LNCAP (cell line): ENCODE data around the gene ZCCHC10.

Experiments
- TF ChIP-seq, protein P1 (sequence below): fragments of 450-650 bp; IDR thresholded peaks from 2 replicates; pipeline ENCODE4 v1.5.1; 2017; ENCODE audit warnings: mild to moderate bottlenecking

The ZCCHC10 gene

DNA sequence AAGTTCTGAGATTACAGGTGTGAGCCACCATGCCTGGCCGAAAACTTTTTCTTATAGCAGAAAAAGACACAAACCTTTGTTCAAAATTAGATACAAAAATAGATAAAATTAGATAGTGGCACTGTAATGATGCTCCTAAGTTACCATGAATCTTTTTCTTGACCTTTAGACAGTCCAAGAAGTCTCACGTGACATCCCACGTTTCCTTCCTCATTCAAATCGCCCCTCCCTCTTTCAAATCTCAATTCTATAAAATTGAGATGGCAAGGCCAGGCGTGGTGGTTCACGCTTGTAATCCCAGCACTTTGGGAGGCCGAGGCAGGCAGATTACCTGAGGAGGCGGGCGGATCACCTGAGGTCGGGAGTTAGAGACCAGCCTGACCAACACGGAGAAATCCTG, 7.7 kb upstream of the ZCCHC10 start:
- TF ChIP-seq, protein P1, sequence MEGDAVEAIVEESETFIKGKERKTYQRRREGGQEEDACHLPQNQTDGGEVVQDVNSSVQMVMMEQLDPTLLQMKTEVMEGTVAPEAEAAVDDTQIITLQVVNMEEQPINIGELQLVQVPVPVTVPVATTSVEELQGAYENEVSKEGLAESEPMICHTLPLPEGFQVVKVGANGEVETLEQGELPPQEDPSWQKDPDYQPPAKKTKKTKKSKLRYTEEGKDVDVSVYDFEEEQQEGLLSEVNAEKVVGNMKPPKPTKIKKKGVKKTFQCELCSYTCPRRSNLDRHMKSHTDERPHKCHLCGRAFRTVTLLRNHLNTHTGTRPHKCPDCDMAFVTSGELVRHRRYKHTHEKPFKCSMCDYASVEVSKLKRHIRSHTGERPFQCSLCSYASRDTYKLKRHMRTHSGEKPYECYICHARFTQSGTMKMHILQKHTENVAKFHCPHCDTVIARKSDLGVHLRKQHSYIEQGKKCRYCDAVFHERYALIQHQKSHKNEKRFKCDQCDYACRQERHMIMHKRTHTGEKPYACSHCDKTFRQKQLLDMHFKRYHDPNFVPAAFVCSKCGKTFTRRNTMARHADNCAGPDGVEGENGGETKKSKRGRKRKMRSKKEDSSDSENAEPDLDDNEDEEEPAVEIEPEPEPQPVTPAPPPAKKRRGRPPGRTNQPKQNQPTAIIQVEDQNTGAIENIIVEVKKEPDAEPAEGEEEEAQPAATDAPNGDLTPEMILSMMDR, result no peak

DNA sequence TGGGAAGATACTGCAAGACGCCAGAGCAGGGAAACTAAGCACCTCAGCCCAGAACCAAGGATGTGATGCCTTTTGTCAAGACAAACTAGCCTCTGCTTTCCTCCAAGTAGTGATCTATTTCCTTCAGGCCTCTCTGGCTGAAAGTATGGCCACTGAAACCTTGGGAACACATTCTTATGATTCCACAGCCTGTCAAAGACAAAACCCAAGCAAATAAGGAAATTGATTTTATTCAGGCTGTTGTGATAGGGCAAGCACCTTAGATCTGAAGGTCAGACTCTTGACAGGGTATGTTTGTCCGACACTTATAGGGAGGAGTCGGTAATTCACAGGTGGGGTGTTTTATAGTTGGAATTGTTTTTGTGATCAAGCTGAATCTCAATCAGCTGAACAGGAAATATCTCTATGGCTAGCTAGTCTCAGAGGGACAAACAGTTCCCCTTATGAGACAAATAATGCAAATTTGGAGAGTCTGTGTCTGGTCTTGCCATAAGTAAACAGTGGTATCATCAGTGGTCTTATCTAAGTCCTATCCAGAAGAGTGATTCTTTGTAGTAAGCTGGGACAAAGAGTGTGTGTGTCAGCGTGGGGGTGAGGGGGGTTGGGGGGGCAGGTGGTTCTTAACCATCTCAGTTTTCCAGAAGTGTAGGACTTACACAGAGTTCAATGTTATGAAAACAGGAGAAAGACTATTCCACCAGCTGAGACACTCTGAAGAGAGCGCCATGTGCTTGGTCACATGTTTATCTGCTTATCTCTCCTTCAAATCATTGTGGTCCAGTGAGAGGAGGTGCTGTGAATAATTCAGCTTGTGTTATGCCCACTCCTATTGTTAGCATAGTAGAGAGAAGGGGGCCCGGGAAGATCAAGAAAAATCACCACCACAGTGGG, 6.7 kb upstream of the ZCCHC10 start:
- TF ChIP-seq, protein P1, result no peak

DNA sequence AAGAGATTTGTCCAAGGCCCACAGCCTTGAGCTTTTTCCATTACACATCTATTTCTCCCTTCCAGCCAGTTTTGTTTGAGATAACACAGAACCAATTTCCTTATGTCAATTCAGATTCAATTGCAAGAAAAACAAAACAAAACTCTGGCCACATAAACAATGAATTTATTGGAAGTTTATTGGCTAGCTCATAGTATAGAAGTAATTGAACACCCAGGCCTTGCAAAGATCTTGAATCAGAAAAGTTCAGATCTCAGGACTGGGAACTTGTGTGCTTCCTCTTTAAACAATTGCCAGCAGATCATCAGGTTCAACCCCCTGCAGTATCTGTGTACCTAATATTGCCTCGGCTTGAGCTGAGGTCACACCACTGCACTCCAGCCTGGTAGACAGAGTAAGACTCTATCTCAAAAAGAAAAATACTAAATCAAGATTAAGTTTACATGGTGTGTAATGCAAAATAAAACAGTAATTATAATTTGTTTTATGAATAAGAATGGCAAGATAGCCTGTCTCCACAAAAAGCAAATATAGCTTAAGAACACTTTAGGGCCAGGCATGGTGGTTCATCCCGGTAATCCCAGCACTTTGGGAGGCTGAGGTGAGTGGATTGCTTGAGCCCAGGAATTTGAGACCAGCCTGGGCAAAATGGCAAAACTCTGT, 4.1 kb upstream of the ZCCHC10 start:
- TF ChIP-seq, protein P1, result no peak

DNA sequence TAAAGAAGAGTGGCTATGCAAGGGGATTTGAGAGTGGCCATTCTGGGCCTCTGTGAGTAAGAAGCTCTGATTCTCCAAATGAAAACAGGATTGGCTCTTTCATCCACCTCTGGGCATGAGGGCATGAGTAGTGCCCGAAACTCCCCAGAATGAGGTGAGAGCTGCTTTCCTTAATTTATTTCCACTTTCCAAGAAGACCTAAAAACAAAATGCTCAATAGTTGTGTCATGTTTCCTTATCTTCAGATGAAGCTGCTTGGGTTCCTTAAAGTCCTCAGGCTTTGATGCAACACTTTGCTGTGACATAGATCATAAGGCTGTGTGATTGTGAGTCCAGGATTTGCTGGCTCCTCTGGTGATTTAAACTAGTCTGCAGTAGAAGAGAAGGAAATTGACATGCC, 3.1 kb upstream of the ZCCHC10 start:
- TF ChIP-seq, protein P1, result no peak

DNA sequence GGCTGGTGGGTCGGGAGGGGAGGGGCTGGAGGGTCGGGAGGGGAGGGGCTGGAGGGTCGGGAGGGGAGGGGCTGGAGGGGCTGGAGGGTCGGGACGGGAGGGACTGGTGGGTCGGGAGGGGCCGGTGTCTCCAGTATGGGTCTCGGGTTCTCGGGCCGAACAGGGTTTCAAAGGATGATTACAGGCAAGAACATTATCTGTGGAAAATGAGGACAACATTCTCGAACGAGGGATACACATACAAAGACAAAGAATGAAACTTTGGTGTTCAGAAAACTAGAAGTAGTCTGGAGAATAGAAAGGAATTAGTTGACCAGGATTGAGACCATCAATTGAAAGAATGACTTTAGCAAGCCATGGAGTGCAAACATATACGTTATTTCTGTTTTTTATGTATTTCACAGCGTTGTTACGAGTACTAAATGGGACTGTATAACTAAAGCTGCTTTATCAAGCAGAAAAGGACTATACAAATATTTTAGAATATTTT, 360 bp upstream of the ZCCHC10 start:
- TF ChIP-seq, protein P1, result no peak

DNA sequence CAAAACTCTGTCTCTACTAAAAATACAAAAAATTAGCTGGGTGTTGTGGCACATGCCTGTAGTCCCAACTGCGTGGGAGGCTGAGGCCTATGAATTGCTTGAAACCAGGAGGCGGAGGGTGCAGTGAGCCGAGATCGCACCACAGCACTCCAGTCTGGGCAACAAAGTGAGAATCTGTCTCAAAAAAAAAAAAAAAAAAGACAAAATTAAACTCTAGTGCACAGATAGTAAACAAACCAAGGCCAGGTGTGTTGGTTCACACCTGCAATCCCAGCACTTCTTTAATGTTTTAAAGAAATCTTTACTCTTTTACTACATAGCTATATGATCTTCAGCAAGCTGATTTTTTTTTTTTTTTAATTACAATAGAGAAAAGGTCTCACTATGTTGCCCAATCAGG, 8.4 kb downstream of the ZCCHC10 start:
- TF ChIP-seq, protein P1, result no peak

DNA sequence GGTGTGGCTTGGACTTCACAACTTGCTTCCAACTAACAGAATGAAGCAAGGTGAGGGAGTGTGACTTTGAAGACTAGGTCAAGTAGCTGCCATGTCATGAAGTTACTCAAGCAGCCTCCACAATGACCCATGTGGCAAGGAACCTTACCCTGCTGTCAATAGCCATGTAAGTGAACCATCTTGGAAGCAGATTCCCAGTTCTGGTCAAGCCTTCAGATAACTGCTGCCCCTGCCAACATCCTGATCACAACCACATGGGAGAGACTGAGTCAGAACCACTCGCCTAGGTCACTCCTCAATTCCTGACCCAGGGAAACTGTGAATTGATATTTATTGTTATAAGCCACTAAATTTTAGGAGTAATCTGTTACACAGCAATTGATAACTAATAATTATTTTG, 10.9 kb downstream of the ZCCHC10 start:
- TF ChIP-seq, protein P1, result no peak
